ENCODE data around the gene ZNF282. TPM values are rescaled to one million over a fixed set of nuclear protein-coding genes. Genes with fewer than 3 reads are reported as not detected.
A peak's percentile ranks its signal among the peaks of the same experiment; 100 is the strongest.

The ZNF282 gene
- total and polyA plus RNA-seq, 3 experiments from 2014 or later, result 1.5 to 36.6 (median 35.8) TPM

DNA sequence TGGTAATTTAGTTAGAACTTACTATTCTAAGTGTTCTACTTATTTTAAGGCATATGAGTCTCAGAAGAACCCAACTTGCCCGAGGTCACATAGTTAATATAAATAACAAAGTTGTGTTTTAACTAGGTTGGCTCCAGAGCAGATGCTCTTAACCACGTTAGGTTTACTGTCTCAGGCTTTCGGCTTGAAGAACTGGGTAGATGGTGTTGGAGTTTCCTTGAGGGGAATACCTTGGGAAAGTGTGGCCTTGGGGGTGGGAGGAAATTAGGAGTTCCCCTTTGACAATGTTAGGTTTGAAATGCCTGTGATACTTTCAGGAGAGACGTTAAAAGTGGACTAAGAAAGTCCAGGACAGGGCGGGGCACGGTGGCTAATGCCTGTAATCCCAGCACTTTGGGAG lies 38.4 kb upstream of the ZNF282 start:
- no peaks in the 10 kb centered on the region for H3K9me3 Mint-ChIP-seq
- CTCF ChIA-PET, result interaction anchor here (3.6 kb wide), 1 partner anchor 10 kb away, joined by 10 read pairs; the partner anchor contains the start of gene ZNF398
- peaks cover 13% of the 10 kb centered on the region for H3K36me3 ChIP-seq (ENCODE audit: insufficient read depth, low read length)

GRCh38 chr7:149161241-149161848 lies 34.0 kb upstream of the ZNF282 start:
- CTCF ChIA-PET, result no interaction called here
- Mint-ChIP-seq H3K27ac (peak overlapping the region in 4 of 8 donors; percentile 57 to 86 (median 76)), H3K4me3 (peak overlapping the region in 1 of 7 donors; percentile 6), H3K9me3 (no peaks in the 10 kb centered on the region), H3K27me3 (no peaks in the 10 kb centered on the region), H3K4me1 (peaks cover 6 to 24% (median 22%) of the 10 kb centered on the region in 3 donors), H3K36me3 (peaks cover 8 to 61% (median 9%) of the 10 kb centered on the region in 3 donors)
- DNase-seq, result no peak
- POLR2A ChIA-PET, result no interaction called here
- H3K27ac ChIP-seq (ENCODE audit: low read depth, low read length), result no peak overlapping the region
- H3K36me3 ChIP-seq (ENCODE audit: insufficient read depth, low read length), result no peaks in the 10 kb centered on the region
- no peaks in the 10 kb centered on the region for H3K4me1 ChIP-seq (ENCODE audit: insufficient read depth, low read length)
- no peaks in the 10 kb centered on the region for H3K9me3 ChIP-seq (ENCODE audit: low read length)
- H3K27me3 ChIP-seq (ENCODE audit: insufficient read depth, low read length, poor library complexity, severe bottlenecking), result no peaks in the 10 kb centered on the region
- no peak overlapping the region for H3K4me3 ChIP-seq (ENCODE audit: low read length)

More for the DNA sequence above, 38.4 kb upstream of the ZNF282 start:
- Histone ChIP-seq H3K4me3 (ENCODE audit: low read length) (no peak overlapping the region), H3K4me1 (ENCODE audit: insufficient read depth, low read length) (no peaks in the 10 kb centered on the region), H3K9me3 (ENCODE audit: low read length) (no peaks in the 10 kb centered on the region), H3K27me3 (ENCODE audit: insufficient read depth, low read length, poor library complexity, severe bottlenecking) (no peaks in the 10 kb centered on the region), H3K27ac (ENCODE audit: low read depth, low read length) (no peak overlapping the region)
- Mint-ChIP-seq H3K27me3 (no peaks in the 10 kb centered on the region), H3K36me3 (peaks cover 13 to 57% (median 15%) of the 10 kb centered on the region in 3 donors), H3K4me3 (no peak overlapping the region), H3K4me1 (peaks cover 16 to 41% (median 36%) of the 10 kb centered on the region in 3 donors), H3K27ac (peak overlapping the region in 1 of 8 donors; percentile 59)
- no peak for DNase-seq
- POLR2A ChIA-PET, result no interaction called here

- H3K36me3 Mint-ChIP-seq, result peaks cover 5 to 73% (median 11%) of the 10 kb centered on the region in 3 donors
- H3K27me3 Mint-ChIP-seq, result no peaks in the 10 kb centered on the region
- CTCF ChIA-PET, result interaction anchor here (1.2 kb wide), 1 partner anchor 34 kb away, joined by 3 read pairs; no protein-coding TSS in a partner anchor
- H3K4me1 Mint-ChIP-seq, result peaks cover 0 to 8% (median 4%) of the 10 kb centered on the region in 3 donors
- Histone ChIP-seq H3K4me3 (ENCODE audit: low read length) (no peak overlapping the region), H3K4me1 (ENCODE audit: insufficient read depth, low read length) (no peaks in the 10 kb centered on the region), H3K27ac (ENCODE audit: low read depth, low read length) (no peak overlapping the region), H3K36me3 (ENCODE audit: insufficient read depth, low read length) (peaks cover 21% of the 10 kb centered on the region), H3K9me3 (ENCODE audit: low read length) (no peaks in the 10 kb centered on the region), H3K27me3 (ENCODE audit: insufficient read depth, low read length, poor library complexity, severe bottlenecking) (no peaks in the 10 kb centered on the region)
- no peak overlapping the region for H3K4me3 Mint-ChIP-seq
- no peaks in the 10 kb centered on the region for H3K9me3 Mint-ChIP-seq
- H3K27ac Mint-ChIP-seq, result peak overlapping the region in 2 of 8 donors; percentile 36 to 72
- DNase-seq, result no peak
- POLR2A ChIA-PET, result no interaction called here
Observed at GRCh38 chr7:149166142-149166541, 29.2 kb upstream of the ZNF282 start.

- POLR2A ChIA-PET, result no interaction called here
- no peaks in the 10 kb centered on the region for H3K4me1 ChIP-seq (ENCODE audit: insufficient read depth, low read length)
- H3K36me3 ChIP-seq (ENCODE audit: insufficient read depth, low read length), result peaks cover 21% of the 10 kb centered on the region
- Mint-ChIP-seq H3K36me3 (peaks cover 5 to 69% (median 11%) of the 10 kb centered on the region in 3 donors), H3K4me1 (peaks cover 0 to 5% (median 0%) of the 10 kb centered on the region in 3 donors), H3K27me3 (no peaks in the 10 kb centered on the region), H3K4me3 (no peak overlapping the region), H3K27ac (peak overlapping the region in 2 of 8 donors; percentile 29 to 36), H3K9me3 (no peaks in the 10 kb centered on the region)
- CTCF ChIA-PET, result interaction anchor here (1.2 kb wide), 1 partner anchor 35 kb away, joined by 3 read pairs; no protein-coding TSS in a partner anchor
- no peak overlapping the region for H3K27ac ChIP-seq (ENCODE audit: low read depth, low read length)
- no peaks in the 10 kb centered on the region for H3K9me3 ChIP-seq (ENCODE audit: low read length)
- DNase-seq, result no peak
- no peaks in the 10 kb centered on the region for H3K27me3 ChIP-seq (ENCODE audit: insufficient read depth, low read length, poor library complexity, severe bottlenecking)
- no peak overlapping the region for H3K4me3 ChIP-seq (ENCODE audit: low read length)
Observed at GRCh38 chr7:149166630-149167352, 28.6 kb upstream of the ZNF282 start.

GRCh38 chr7:149171892-149172533 lies 23.3 kb upstream of the ZNF282 start:
- peaks cover 35% of the 10 kb centered on the region for H3K36me3 ChIP-seq (ENCODE audit: insufficient read depth, low read length)
- H3K4me3 ChIP-seq (ENCODE audit: low read length), result no peak overlapping the region
- H3K4me1 ChIP-seq (ENCODE audit: insufficient read depth, low read length), result no peaks in the 10 kb centered on the region
- H3K27me3 Mint-ChIP-seq, result no peaks in the 10 kb centered on the region
- no peaks in the 10 kb centered on the region for H3K9me3 Mint-ChIP-seq
- H3K27ac ChIP-seq (ENCODE audit: low read depth, low read length), result no peak overlapping the region
- ChIA-PET CTCF (no interaction called here), POLR2A (no interaction called here)
- no peak overlapping the region for H3K27ac Mint-ChIP-seq
- DNase-seq, result no peak
- H3K9me3 ChIP-seq (ENCODE audit: low read length), result no peaks in the 10 kb centered on the region
- H3K27me3 ChIP-seq (ENCODE audit: insufficient read depth, low read length, poor library complexity, severe bottlenecking), result no peaks in the 10 kb centered on the region
- no peaks in the 10 kb centered on the region for H3K4me1 Mint-ChIP-seq
- H3K4me3 Mint-ChIP-seq, result no peak overlapping the region
- H3K36me3 Mint-ChIP-seq, result peaks cover 5 to 70% (median 15%) of the 10 kb centered on the region in 3 donors

DNA sequence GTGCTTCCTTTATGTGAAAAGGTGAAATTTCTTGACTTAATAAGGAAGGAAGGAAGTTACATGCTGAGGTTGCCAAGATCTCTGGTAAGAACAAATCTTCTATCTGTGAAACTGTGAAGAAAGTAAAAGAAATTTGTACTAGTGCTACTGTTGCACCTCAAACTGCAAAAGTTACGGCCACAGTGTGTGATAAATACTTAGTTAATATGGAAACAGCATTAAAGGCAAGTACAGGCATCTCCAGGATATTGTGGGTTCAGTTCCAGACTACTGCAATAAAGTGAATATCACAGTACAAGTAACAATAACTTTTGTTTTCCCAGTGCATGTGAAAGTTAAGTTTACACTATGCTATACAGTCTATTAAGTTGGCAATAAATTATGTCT lies 22.8 kb upstream of the ZNF282 start:
- Histone ChIP-seq H3K4me1 (ENCODE audit: insufficient read depth, low read length) (no peaks in the 10 kb centered on the region), H3K9me3 (ENCODE audit: low read length) (no peaks in the 10 kb centered on the region), H3K27me3 (ENCODE audit: insufficient read depth, low read length, poor library complexity, severe bottlenecking) (no peaks in the 10 kb centered on the region), H3K27ac (ENCODE audit: low read depth, low read length) (no peak overlapping the region), H3K4me3 (ENCODE audit: low read length) (no peak overlapping the region), H3K36me3 (ENCODE audit: insufficient read depth, low read length) (peaks cover 35% of the 10 kb centered on the region)
- Mint-ChIP-seq H3K27ac (no peak overlapping the region), H3K27me3 (no peaks in the 10 kb centered on the region), H3K4me1 (no peaks in the 10 kb centered on the region), H3K36me3 (peaks cover 7 to 70% (median 18%) of the 10 kb centered on the region in 3 donors), H3K9me3 (no peaks in the 10 kb centered on the region), H3K4me3 (no peak overlapping the region)
- POLR2A ChIA-PET, result no interaction called here
- no peak for DNase-seq
- CTCF ChIA-PET, result no interaction called here

GRCh38 chr7:149175150-149175549 lies 20.2 kb upstream of the ZNF282 start:
- no peaks in the 10 kb centered on the region for H3K27me3 Mint-ChIP-seq
- DNase-seq, result no peak
- Histone ChIP-seq H3K9me3 (ENCODE audit: low read length) (no peaks in the 10 kb centered on the region), H3K27ac (ENCODE audit: low read depth, low read length) (no peak overlapping the region), H3K36me3 (ENCODE audit: insufficient read depth, low read length) (peaks cover 37% of the 10 kb centered on the region), H3K4me3 (ENCODE audit: low read length) (no peak overlapping the region), H3K27me3 (ENCODE audit: insufficient read depth, low read length, poor library complexity, severe bottlenecking) (no peaks in the 10 kb centered on the region), H3K4me1 (ENCODE audit: insufficient read depth, low read length) (no peaks in the 10 kb centered on the region)
- POLR2A ChIA-PET, result interaction anchor here (0.5 kb wide), 1 partner anchor 356 kb away, joined by 4 read pairs; no protein-coding TSS in a partner anchor
- no peak overlapping the region for H3K4me3 Mint-ChIP-seq
- no peaks in the 10 kb centered on the region for H3K9me3 Mint-ChIP-seq
- H3K4me1 Mint-ChIP-seq, result no peaks in the 10 kb centered on the region
- H3K27ac Mint-ChIP-seq, result no peak overlapping the region
- H3K36me3 Mint-ChIP-seq, result peaks cover 4 to 74% (median 28%) of the 10 kb centered on the region in 3 donors
- CTCF ChIA-PET, result no interaction called here

DNA sequence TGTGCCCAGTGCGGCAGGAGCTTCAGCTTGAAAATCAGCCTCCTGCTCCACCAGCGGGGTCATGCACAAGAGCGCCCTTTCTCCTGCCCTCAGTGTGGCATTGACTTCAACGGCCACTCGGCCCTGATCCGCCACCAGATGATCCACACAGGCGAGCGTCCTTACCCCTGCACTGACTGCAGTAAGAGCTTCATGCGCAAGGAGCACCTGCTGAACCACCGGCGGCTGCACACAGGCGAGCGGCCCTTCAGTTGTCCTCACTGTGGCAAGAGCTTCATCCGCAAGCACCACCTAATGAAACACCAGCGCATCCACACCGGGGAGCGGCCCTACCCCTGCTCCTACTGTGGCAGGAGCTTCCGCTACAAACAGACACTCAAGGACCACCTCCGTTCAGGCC lies 16.1 kb upstream of the ZNF282 start:
- no peaks in the 10 kb centered on the region for H3K4me1 ChIP-seq (ENCODE audit: insufficient read depth, low read length)
- H3K36me3 Mint-ChIP-seq, result peaks cover 4 to 75% (median 25%) of the 10 kb centered on the region in 3 donors
- no peak overlapping the region for H3K4me3 Mint-ChIP-seq
- ChIA-PET POLR2A (no interaction called here), CTCF (interaction anchor here (1.7 kb wide), 1 partner anchor 16 kb away, joined by 6 read pairs; the partner anchor contains the start of gene ZNF282)
- H3K9me3 Mint-ChIP-seq, result no peaks in the 10 kb centered on the region
- no peak overlapping the region for H3K27ac ChIP-seq (ENCODE audit: low read depth, low read length)
- no peaks in the 10 kb centered on the region for H3K27me3 Mint-ChIP-seq
- DNase-seq, result no peak
- H3K4me1 Mint-ChIP-seq, result no peaks in the 10 kb centered on the region
- no peaks in the 10 kb centered on the region for H3K27me3 ChIP-seq (ENCODE audit: insufficient read depth, low read length, poor library complexity, severe bottlenecking)
- peaks cover 28% of the 10 kb centered on the region for H3K36me3 ChIP-seq (ENCODE audit: insufficient read depth, low read length)
- no peaks in the 10 kb centered on the region for H3K9me3 ChIP-seq (ENCODE audit: low read length)
- no peak overlapping the region for H3K27ac Mint-ChIP-seq
- H3K4me3 ChIP-seq (ENCODE audit: low read length), result no peak overlapping the region

Measured in CD8-positive, alpha-beta memory T cell (primary cell).